Prostate gland (tissue), 2 donors: Measurements from ENCODE around the gene SPINT1. TPM values are rescaled to one million over a fixed set of nuclear protein-coding genes. Genes with fewer than 3 reads are reported as not detected.

Source experiments
- DNase-seq: peaks from one replicate; pipeline ENCODE4 v3.0.0-alpha.2; 2019; ENCODE audit warnings: low spot score
- H3K27ac ChIP-seq, 2 donors: fragments of 200-600 bp; sonication (generic); 2 replicates each; pipeline ENCODE4 v1.5.1; 2017 to 2019
- H3K27me3 ChIP-seq: fragments of 200-600 bp; sonication (generic); replicated peaks from 2 replicates; pipeline ENCODE4 v1.5.1; 2019; ENCODE audit not compliant: insufficient read depth
- H3K36me3 ChIP-seq, 2 donors: fragments of 200-600 bp; sonication (generic); 1 replicate in 1 of 2; 2 replicates in 1 of 2; pipeline versions ENCODE4 v1.5.1 to v1.8.1; 2017 to 2019
- H3K4me1 ChIP-seq: fragments of 200-600 bp; sonication (generic); replicated peaks from 2 replicates; pipeline ENCODE4 v1.5.1; 2019
- H3K4me3 ChIP-seq, 2 donors: fragments of 200-600 bp; sonication (generic); 2 replicates each; pipeline ENCODE4 v1.5.1; 2017 to 2019
- H3K9me3 ChIP-seq: fragments of 200-600 bp; sonication (generic); 2 replicates; pipeline ENCODE4 v1.5.1; 2017
- POLR2A ChIP-seq: fragments of 450-650 bp; IDR thresholded peaks from one replicate; pipeline ENCODE4 v1.6.1; 2016; ENCODE audit warnings: antibody characterized with exemption, mild to moderate bottlenecking
- POLR2AphosphoS5 ChIP-seq: sonication (generic); formaldehyde crosslinking; IDR thresholded peaks from one replicate; pipeline ENCODE4 v1.6.1; 2017; ENCODE audit warnings: antibody characterized with exemption
- WGBS: methylation state at CpG from one replicate; pipeline ENCODE4 v1.1.5; 2018; 5-methylcytosine and 5-hydroxymethylcytosine counted together
- intact Hi-C: fragments of 100-400 bp; cut with DNase I; formaldehyde crosslinking; loops from one replicate; pipeline ENCODE4 v1.14.2; 2022
- total RNA-seq, 2 donors: library from RNA; depleted of rRNA; stranded (reverse); fragments of >200 nt; gene quantifications; one replicate each; pipeline ENCODE4 v1.1.0, GENCODE V29; 2016
- TF ChIP-seq, protein P1 (sequence below), 4 experiments: fragments of 200-600 bp in 2 of 4; fragments of 450-650 bp in 2 of 4; sonication (generic) in 2 of 4; IDR thresholded peaks; 1 replicate in 3 of 4; 2 replicates in 1 of 4; pipeline ENCODE4 v1.5.1; 2016 to 2019; ENCODE audit warnings: antibody characterized with exemption in 4 of 4, mild to moderate bottlenecking in 2 of 4, moderate library complexity in 2 of 4

The SPINT1 gene
- total RNA-seq, 2 donors from 2014 or later, result 143 to 295 TPM

GRCh38 chr15:40879609-40880008 is 35.8 kb downstream of the SPINT1 start:
- intact Hi-C loops, result no loop called here
- H3K27ac ChIP-seq, result no peak overlapping the region
- no peaks in the 10 kb centered on the region for H3K9me3 ChIP-seq
- H3K36me3 ChIP-seq, result no peaks in the 10 kb centered on the region
- TF ChIP-seq POLR2A (no peak), POLR2AphosphoS5 (no peak)
- TF ChIP-seq, protein P1, sequence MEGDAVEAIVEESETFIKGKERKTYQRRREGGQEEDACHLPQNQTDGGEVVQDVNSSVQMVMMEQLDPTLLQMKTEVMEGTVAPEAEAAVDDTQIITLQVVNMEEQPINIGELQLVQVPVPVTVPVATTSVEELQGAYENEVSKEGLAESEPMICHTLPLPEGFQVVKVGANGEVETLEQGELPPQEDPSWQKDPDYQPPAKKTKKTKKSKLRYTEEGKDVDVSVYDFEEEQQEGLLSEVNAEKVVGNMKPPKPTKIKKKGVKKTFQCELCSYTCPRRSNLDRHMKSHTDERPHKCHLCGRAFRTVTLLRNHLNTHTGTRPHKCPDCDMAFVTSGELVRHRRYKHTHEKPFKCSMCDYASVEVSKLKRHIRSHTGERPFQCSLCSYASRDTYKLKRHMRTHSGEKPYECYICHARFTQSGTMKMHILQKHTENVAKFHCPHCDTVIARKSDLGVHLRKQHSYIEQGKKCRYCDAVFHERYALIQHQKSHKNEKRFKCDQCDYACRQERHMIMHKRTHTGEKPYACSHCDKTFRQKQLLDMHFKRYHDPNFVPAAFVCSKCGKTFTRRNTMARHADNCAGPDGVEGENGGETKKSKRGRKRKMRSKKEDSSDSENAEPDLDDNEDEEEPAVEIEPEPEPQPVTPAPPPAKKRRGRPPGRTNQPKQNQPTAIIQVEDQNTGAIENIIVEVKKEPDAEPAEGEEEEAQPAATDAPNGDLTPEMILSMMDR (IDR thresholded peaks at IDR 0.05), result no peak
- no peaks in the 10 kb centered on the region for H3K27me3 ChIP-seq
- H3K4me3 ChIP-seq, result no peak overlapping the region
- DNase-seq, result no peak
- H3K4me1 ChIP-seq, result no peaks in the 10 kb centered on the region
- 91% methylated on average over 6 of the region's 6 CpGs for WGBS

DNA sequence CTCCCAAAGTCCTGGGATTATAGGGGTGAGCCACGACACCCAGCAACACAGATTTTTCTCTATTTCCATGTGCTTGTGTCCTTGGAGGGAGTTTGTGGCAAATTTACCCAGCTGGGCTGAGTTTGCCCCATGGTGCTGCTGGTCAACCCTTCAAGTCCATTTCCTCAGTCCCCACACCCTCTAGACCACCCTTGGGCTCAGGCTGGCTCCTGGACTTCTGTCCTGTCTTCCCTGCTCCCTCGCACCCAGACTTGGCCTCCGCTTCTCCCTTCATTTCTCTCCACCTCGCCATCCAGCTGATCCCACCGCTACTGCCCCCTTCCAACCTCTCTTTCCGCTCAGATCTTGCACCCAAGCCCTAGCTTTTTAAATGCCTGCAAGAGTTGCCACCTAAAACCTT is 37.5 kb downstream of the SPINT1 start:
- H3K4me1 ChIP-seq, result no peaks in the 10 kb centered on the region
- H3K27me3 ChIP-seq, result no peaks in the 10 kb centered on the region
- no peaks in the 10 kb centered on the region for H3K9me3 ChIP-seq
- no peak overlapping the region for H3K4me3 ChIP-seq
- no peaks in the 10 kb centered on the region for H3K36me3 ChIP-seq
- 97% methylated on average over 6 of the region's 6 CpGs for WGBS
- no peak for TF ChIP-seq POLR2A
- TF ChIP-seq, protein P1 (IDR thresholded peaks at IDR 0.05), result no peak
- TF ChIP-seq POLR2AphosphoS5, result no peak
- intact Hi-C loops, result no loop called here
- no peak for DNase-seq
- H3K27ac ChIP-seq, result no peak overlapping the region

DNA sequence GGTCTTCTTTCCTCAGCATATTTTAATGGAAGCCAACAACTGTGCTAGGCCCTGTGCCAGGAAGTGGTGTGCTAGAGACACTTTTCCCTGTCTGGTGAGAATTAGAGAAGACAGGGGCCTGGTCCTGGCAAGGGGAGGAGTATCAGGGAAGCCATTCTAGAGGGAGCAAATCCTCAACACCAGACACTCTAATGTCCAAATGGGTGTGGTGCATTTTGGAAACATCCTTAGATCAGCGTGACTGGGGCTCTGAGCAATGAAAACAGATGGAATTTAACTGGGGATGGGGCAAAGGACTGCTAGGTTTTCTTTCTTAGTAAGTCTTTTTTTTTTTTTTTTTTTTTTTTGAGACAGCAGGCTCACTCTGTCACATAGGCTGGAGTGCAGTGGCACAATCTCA is 42.7 kb downstream of the SPINT1 start:
- Histone ChIP-seq H3K36me3 (no peaks in the 10 kb centered on the region), H3K4me3 (no peak overlapping the region), H3K9me3 (no peaks in the 10 kb centered on the region), H3K27me3 (no peaks in the 10 kb centered on the region), H3K27ac (no peak overlapping the region), H3K4me1 (no peaks in the 10 kb centered on the region)
- 86% methylated on average over 1 of the region's 1 CpG for WGBS
- TF ChIP-seq POLR2A (no peak), POLR2AphosphoS5 (no peak)
- TF ChIP-seq, protein P1 (IDR thresholded peaks at IDR 0.05), result no peak
- DNase-seq, result no peak
- intact Hi-C loops, result no loop called here

- Histone ChIP-seq H3K4me1 (no peaks in the 10 kb centered on the region), H3K27ac (no peak overlapping the region), H3K4me3 (no peak overlapping the region), H3K27me3 (no peaks in the 10 kb centered on the region), H3K36me3 (no peaks in the 10 kb centered on the region), H3K9me3 (no peaks in the 10 kb centered on the region)
- no peak for DNase-seq
- intact Hi-C loops, result no loop called here
- TF ChIP-seq, protein P1 (IDR thresholded peaks at IDR 0.05), result no peak
- TF ChIP-seq POLR2A, result no peak
- no peak for TF ChIP-seq POLR2AphosphoS5
Measured at GRCh38 chr15:40889112-40889511, 45.3 kb downstream of the SPINT1 start.

GRCh38 chr15:40891138-40891537 is 47.3 kb downstream of the SPINT1 start:
- no peak for DNase-seq
- intact Hi-C loops, result loop anchor here (5.0 to 10.0 kb wide), 4 partner anchors 34 to 296 kb away; partner anchors contain the start of genes KNL1 and RAD51
- TF ChIP-seq POLR2AphosphoS5 (no peak), POLR2A (no peak)
- Histone ChIP-seq H3K9me3 (no peaks in the 10 kb centered on the region), H3K27me3 (no peaks in the 10 kb centered on the region), H3K4me1 (peaks cover 6% of the 10 kb centered on the region), H3K36me3 (no peaks in the 10 kb centered on the region), H3K4me3 (no peak overlapping the region), H3K27ac (no peak overlapping the region)
- WGBS, result 85% methylated on average over 5 of the region's 5 CpGs
